Measurements from ENCODE around the gene CYB5D1. TPM values are rescaled to one million over a fixed set of nuclear protein-coding genes. Genes with fewer than 3 reads are reported as not detected.

Gene CYB5D1
- total RNA-seq, 2 experiments from 2014 or later, result 13.5 to 16.2 TPM

DNA sequence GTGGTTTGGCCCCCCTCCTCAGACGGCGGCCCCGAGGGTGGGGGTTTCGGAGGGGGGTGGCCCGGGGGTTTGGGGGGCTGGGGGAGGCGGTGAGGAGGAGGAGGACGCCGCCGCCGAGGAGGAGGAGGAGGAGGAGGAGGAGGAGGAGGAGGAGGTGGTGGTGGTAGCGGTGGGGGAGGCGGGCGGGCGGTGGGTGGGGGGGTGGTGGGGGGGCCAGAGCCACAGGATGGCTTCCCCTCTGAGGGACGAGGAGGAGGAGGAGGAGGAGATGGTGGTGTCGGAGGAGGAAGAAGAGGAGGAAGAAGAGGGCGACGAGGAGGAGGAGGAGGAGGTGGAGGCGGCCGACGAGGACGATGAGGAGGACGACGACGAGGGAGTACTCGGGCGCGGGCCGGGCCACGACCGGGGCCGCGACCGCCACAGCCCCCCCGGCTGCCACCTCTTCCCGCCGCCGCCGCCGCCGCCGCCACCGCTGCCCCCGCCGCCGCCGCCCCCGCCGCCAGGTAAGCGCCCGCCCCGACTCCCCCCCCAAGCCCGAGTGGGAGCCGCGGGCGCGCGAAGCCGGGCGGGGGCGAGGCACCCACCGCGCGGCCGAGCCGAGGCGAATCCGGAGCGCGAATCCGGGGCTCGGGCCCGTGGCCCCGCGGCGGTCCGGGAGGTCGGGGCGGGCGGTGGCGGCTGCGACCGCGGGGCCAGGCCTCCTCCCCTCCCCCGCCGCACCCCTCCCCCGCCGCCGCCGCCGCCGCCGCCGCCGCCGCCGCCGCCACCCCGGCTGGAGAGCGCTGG lies 27.0 kb downstream of the CYB5D1 start:
- Mint-ChIP-seq H3K27me3 (no peaks in the 10 kb centered on the region), H3K4me1 (ENCODE audit: low read depth) (peaks cover 6% of the 10 kb centered on the region), H3K9me3 (no peaks in the 10 kb centered on the region), H3K36me3 (ENCODE audit: low read depth) (peaks cover 10% of the 10 kb centered on the region), H3K4me3 (peak overlapping the region; percentile 69), H3K27ac (peak overlapping the region; percentile 83)
- CTCF ChIA-PET, result no interaction called here
- POLR2A ChIA-PET, result interaction anchor here (1.7 kb wide), 1 partner anchor 199 kb away, joined by 3 read pairs; no protein-coding TSS in a partner anchor
- intact Hi-C loops (cut with micrococcal nuclease), result loop anchor here (5.0 kb wide), 1 partner anchor 42 kb away; no protein-coding TSS in a partner anchor
- ATAC-seq, result no peak
- TF ChIP-seq, protein P1, sequence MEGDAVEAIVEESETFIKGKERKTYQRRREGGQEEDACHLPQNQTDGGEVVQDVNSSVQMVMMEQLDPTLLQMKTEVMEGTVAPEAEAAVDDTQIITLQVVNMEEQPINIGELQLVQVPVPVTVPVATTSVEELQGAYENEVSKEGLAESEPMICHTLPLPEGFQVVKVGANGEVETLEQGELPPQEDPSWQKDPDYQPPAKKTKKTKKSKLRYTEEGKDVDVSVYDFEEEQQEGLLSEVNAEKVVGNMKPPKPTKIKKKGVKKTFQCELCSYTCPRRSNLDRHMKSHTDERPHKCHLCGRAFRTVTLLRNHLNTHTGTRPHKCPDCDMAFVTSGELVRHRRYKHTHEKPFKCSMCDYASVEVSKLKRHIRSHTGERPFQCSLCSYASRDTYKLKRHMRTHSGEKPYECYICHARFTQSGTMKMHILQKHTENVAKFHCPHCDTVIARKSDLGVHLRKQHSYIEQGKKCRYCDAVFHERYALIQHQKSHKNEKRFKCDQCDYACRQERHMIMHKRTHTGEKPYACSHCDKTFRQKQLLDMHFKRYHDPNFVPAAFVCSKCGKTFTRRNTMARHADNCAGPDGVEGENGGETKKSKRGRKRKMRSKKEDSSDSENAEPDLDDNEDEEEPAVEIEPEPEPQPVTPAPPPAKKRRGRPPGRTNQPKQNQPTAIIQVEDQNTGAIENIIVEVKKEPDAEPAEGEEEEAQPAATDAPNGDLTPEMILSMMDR (IDR thresholded peaks at IDR 0.05), result no peak
- peak; percentile 30 for DNase-seq

DNA sequence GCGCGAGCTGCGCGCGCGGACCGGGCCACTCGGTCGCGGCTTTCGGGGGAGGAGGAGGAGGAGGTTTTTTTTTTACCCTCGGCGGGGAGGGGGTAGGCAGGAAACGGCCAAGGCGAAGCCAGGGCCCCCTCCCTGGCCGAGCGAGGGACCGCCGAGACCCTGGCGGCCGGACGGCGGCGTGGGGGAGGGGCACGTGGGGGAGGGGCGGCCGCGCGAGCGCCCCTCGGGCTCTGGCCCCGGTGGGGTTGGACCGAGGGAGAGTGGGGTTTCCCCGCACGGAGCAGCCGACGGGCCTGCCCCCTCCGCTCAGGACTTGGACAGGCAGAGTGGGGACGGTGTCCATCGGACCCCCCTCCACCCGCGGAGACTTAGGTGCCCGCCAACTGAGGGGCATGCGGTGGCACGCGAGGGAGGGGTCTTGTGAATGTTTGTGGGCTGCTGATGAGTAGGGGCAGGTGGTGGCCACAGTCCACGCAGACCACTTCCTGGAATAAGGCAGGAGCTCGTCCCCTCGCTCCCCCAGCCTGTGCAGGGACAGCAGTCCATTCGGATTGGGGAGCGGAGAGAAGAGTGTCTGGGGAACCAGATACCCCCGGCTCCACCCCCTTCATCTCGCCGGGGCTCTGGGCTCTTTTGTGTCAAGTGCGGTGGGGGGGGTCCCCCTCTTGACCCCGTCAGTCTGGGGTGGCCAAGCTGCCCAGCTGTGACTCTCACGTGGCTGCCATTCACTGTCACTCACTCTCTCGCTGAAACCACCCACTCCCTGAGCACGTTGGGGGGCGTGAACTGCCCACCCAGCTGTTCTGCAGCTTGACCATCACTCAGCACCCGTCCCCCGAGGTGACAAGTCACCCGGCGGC lies 27.8 kb downstream of the CYB5D1 start:
- DNase-seq (peak; percentile 70), ATAC-seq (peak; percentile 5)
- Mint-ChIP-seq H3K9me3 (no peaks in the 10 kb centered on the region), H3K27me3 (no peaks in the 10 kb centered on the region), H3K36me3 (ENCODE audit: low read depth) (peaks cover 18% of the 10 kb centered on the region), H3K4me1 (ENCODE audit: low read depth) (peaks cover 9% of the 10 kb centered on the region), H3K4me3 (no peak overlapping the region), H3K27ac (peak overlapping the region; percentile 55)
- POLR2A ChIA-PET, result interaction anchor here (0.7 to 1.8 kb wide), 15 partner anchors 10 to 395 kb away, joined by 3 to 16 read pairs (median 4); partner anchors contain the start of genes NAA38 and RNF227
- intact Hi-C loops (cut with micrococcal nuclease), result loop anchor here (5.0 kb wide), 1 partner anchor 43 kb away; no protein-coding TSS in a partner anchor
- CTCF ChIA-PET, result interaction anchor here (1.0 to 1.5 kb wide), 3 partner anchors 26 to 51 kb away, joined by 3 to 5 read pairs (median 4); no protein-coding TSS in a partner anchor
- TF ChIP-seq, protein P1 (IDR thresholded peaks at IDR 0.05), result no peak

DNA sequence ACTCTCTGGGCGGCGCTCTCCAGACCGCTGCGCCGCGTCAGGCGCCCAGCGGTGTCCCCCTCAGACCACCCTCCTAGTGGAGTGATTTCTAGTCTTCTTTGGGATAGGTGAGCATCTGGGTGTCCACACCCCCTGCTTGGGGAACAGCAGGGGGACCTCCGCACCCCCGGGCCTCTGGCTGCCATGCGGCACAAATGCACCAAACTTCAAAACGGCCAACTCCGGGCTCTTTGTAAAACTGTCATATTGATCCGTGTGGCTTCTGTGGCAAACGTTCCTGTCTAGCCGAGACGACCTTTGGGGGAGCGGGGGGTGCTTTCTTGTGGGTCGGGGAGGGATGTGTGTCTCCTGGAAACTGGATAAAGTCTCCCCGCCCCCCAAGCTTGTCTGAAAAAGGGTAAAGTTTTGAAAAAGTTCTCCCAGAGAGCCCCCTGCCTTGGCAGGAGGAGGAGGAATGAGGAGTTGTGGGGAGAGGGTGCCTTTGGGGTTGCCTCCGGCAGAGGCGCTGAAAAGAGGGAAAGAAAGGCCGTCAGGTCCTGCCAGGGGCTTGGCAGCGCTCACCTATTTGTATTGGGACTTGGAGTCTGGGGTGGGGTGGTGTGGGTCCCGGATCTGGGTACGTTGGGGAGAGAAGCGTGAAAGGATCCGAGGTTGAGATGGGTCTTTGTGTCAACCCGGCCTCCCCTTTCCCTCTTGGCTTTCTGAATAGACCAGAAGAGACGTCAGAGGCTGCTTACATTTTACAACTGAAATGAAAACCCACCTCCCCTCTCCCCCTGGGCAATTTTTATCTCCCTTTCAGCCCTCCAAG lies 28.6 kb downstream of the CYB5D1 start:
- POLR2A ChIA-PET, result interaction anchor here (0.7 to 1.8 kb wide), 15 partner anchors 9 to 396 kb away, joined by 3 to 16 read pairs (median 4); partner anchors contain the start of genes NAA38 and RNF227
- Mint-ChIP-seq H3K4me3 (no peak overlapping the region), H3K27me3 (no peaks in the 10 kb centered on the region), H3K9me3 (no peaks in the 10 kb centered on the region), H3K27ac (no peak overlapping the region), H3K4me1 (ENCODE audit: low read depth) (peaks cover 10% of the 10 kb centered on the region), H3K36me3 (ENCODE audit: low read depth) (peaks cover 26% of the 10 kb centered on the region)
- peak; percentile 78 for DNase-seq
- intact Hi-C loops (cut with micrococcal nuclease), result loop anchor here (5.0 kb wide), 1 partner anchor 44 kb away; no protein-coding TSS in a partner anchor
- TF ChIP-seq, protein P1 (IDR thresholded peaks at IDR 0.05), result no peak
- CTCF ChIA-PET, result interaction anchor here (1.0 to 1.5 kb wide), 3 partner anchors 26 to 51 kb away, joined by 3 to 5 read pairs (median 4); no protein-coding TSS in a partner anchor
- ATAC-seq, result peak; percentile 4

DNA sequence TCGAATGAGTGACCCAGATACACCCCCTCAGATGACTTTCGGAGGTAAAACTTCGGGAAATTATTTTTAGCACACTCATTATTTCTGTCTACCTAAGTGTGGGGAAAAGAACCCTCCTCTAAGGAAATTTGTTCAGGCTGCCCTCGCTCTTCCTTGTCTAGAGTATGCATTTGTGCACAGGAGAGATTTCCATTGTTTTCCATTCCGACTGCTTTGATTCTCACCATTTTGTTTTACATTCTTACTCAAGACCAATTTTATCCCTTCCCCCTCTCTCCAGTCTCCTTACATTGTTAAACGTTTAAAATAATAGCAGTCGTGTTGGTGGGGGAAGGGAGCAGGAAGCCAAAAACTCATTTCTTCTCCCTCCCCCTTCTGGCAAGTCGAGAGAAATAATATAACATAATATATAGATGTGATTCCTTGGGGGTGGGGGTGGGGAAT lies 29.3 kb downstream of the CYB5D1 start:
- no peak for DNase-seq
- H3K4me3 Mint-ChIP-seq, result no peak overlapping the region
- POLR2A ChIA-PET, result interaction anchor here (1.0 to 1.8 kb wide), 4 partner anchors 23 to 335 kb away, joined by 3 to 4 read pairs (median 4); no protein-coding TSS in a partner anchor
- CTCF ChIA-PET, result interaction anchor here (1.0 to 1.5 kb wide), 2 partner anchors 27 to 46 kb away, joined by 3 to 5 read pairs; no protein-coding TSS in a partner anchor
- no peaks in the 10 kb centered on the region for H3K9me3 Mint-ChIP-seq
- TF ChIP-seq, protein P1 (IDR thresholded peaks at IDR 0.05), result no peak
- peaks cover 10% of the 10 kb centered on the region for H3K4me1 Mint-ChIP-seq (ENCODE audit: low read depth)
- H3K27me3 Mint-ChIP-seq, result no peaks in the 10 kb centered on the region
- peaks cover 29% of the 10 kb centered on the region for H3K36me3 Mint-ChIP-seq (ENCODE audit: low read depth)
- H3K27ac Mint-ChIP-seq, result no peak overlapping the region
- intact Hi-C loops (cut with micrococcal nuclease), result loop anchor here (5.0 kb wide), 1 partner anchor 45 kb away; no protein-coding TSS in a partner anchor
- ATAC-seq, result no peak
